Measurements from ENCODE around the gene PRPSAP2. TPM values are rescaled to one million over a fixed set of nuclear protein-coding genes. Genes with fewer than 3 reads are reported as not detected.
A peak's percentile ranks its signal among the peaks of the same experiment; 100 is the strongest.

Gene PRPSAP2
- polyA plus RNA-seq, 1 donor (not counting 4 experiments of a cell fraction or from before 2014, with no cell fraction given) = 39.1 TPM

GRCh38 chr17:18965530-18966236, 107.8 kb downstream of the PRPSAP2 start:
- no peak for DNase-seq (ENCODE audit: low read depth, low spot score)
- no peak for FAIRE-seq
- H3K27ac ChIP-seq (ENCODE audit: control insufficient read depth, insufficient read depth, low read length) = no peak overlapping the region
- H4K20me1 ChIP-seq (ENCODE audit: control insufficient read depth, extremely low read depth, insufficient read depth, low read length) = peaks cover 2% of the 10 kb centered on the region
- no peak overlapping the region for H3K4me2 ChIP-seq (ENCODE audit: control insufficient read depth, extremely low read depth, insufficient read depth, low read depth, low read length)
- peaks cover 10% of the 10 kb centered on the region for H3K9me1 ChIP-seq (ENCODE audit: control insufficient read depth, extremely low read depth, insufficient read depth, low read length)
- H3K9me3 ChIP-seq (ENCODE audit: control insufficient read depth, low read depth, low read length) = no peaks in the 10 kb centered on the region
- peaks cover 0 to 15% of the 10 kb centered on the region in 2 experiments for H3K36me3 ChIP-seq (ENCODE audit: control insufficient read depth in 2 of 2, extremely low read depth in 1 of 2, insufficient read depth in 2 of 2, low read length in 2 of 2)
- H3K4me3 ChIP-seq (ENCODE audit: control insufficient read depth in 2 of 3, extremely low read depth in 1 of 3, insufficient read depth in 2 of 3, low read depth in 1 of 3, low read length in 3 of 3) = no peak overlapping the region
- no peaks in the 10 kb centered on the region for H3K27me3 ChIP-seq (ENCODE audit: control insufficient read depth, extremely low read depth, insufficient read depth, low read length)
- TF ChIP-seq EZH2 (IDR thresholded peaks at IDR 0.05; ENCODE audit: low read length) = no peak
- TF ChIP-seq, protein P1, sequence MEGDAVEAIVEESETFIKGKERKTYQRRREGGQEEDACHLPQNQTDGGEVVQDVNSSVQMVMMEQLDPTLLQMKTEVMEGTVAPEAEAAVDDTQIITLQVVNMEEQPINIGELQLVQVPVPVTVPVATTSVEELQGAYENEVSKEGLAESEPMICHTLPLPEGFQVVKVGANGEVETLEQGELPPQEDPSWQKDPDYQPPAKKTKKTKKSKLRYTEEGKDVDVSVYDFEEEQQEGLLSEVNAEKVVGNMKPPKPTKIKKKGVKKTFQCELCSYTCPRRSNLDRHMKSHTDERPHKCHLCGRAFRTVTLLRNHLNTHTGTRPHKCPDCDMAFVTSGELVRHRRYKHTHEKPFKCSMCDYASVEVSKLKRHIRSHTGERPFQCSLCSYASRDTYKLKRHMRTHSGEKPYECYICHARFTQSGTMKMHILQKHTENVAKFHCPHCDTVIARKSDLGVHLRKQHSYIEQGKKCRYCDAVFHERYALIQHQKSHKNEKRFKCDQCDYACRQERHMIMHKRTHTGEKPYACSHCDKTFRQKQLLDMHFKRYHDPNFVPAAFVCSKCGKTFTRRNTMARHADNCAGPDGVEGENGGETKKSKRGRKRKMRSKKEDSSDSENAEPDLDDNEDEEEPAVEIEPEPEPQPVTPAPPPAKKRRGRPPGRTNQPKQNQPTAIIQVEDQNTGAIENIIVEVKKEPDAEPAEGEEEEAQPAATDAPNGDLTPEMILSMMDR (optimal IDR thresholded peaks at IDR 0.05 in 1 of 3, IDR thresholded peaks at IDR 0.05 in 1 of 3, conservative IDR thresholded peaks at IDR 0.05 in 1 of 3; ENCODE audit: extremely low read depth in 1 of 3, insufficient read depth in 2 of 3, low read length in 3 of 3) = no peak
- H3K9ac ChIP-seq (ENCODE audit: control insufficient read depth, extremely low read depth, insufficient read depth, low read length) = no peak overlapping the region
- H2AFZ ChIP-seq (ENCODE audit: control insufficient read depth, low read length) = no peak overlapping the region
- H3K79me2 ChIP-seq (ENCODE audit: control insufficient read depth, insufficient read depth, low read length) = no peaks in the 10 kb centered on the region
- dilution Hi-C loops (cut with MboI; ENCODE audit: extremely low pct_ligation_motif_present, low sequenced_read_pairs) = no loop called here
- peaks cover 47% of the 10 kb centered on the region for H3K4me1 ChIP-seq (ENCODE audit: control insufficient read depth, extremely low read depth, insufficient read depth, low read length)

DNA sequence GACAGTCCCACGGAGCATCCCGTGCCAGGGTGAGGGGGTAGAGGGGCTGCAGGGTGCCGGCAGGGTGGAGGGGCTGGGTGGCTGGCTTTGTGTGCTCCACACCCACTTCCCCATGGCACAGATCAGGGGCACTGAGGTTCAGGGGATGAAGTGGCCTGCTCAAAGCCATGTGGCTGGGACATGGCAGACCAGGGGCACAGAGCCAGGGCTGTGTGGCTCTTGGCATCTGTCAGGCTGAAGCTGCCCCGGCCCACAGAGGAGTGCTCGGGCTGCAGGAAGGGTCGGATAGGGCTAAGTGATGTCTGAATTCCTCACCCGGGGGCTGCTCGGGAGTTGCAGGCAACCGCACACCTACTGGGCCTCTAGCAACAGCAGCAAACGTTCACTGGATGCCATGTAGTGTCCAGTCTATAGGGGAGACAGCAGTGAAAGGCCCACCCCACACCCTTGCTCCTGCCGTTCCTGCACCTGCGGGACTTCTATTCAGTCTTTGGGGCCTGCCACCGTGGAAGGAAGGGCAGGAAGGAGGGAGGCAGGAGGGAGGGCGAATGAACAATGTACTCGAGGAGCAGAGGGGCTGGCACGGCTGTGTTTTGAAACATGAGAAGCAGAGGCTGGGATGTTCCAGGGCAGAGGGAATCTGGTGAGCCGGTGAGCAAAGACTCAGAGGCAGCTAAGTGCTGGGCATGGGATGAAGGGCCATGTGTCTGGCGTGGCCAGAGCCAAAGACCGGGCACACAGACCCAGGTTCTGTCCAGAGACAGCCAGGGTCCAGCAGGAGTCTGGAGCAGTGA, 109.1 kb downstream of the PRPSAP2 start:
- Histone ChIP-seq H2AFZ (ENCODE audit: control insufficient read depth, low read length) (no peak overlapping the region), H3K4me1 (ENCODE audit: control insufficient read depth, extremely low read depth, insufficient read depth, low read length) (peaks cover 42% of the 10 kb centered on the region), H3K9ac (ENCODE audit: control insufficient read depth, extremely low read depth, insufficient read depth, low read length) (peak overlapping the region; percentile 33), H3K9me1 (ENCODE audit: control insufficient read depth, extremely low read depth, insufficient read depth, low read length) (peaks cover 12% of the 10 kb centered on the region), H4K20me1 (ENCODE audit: control insufficient read depth, extremely low read depth, insufficient read depth, low read length) (peaks cover 2% of the 10 kb centered on the region), H3K9me3 (ENCODE audit: control insufficient read depth, low read depth, low read length) (no peaks in the 10 kb centered on the region), H3K36me3 (ENCODE audit: control insufficient read depth in 2 of 2, extremely low read depth in 1 of 2, insufficient read depth in 2 of 2, low read length in 2 of 2) (peaks cover 8 to 28% of the 10 kb centered on the region in 2 experiments), H3K79me2 (ENCODE audit: control insufficient read depth, insufficient read depth, low read length) (peaks cover 1% of the 10 kb centered on the region), H3K27ac (ENCODE audit: control insufficient read depth, insufficient read depth, low read length) (no peak overlapping the region), H3K4me3 (ENCODE audit: control insufficient read depth in 2 of 3, extremely low read depth in 1 of 3, insufficient read depth in 2 of 3, low read depth in 1 of 3, low read length in 3 of 3) (no peak overlapping the region), H3K27me3 (ENCODE audit: control insufficient read depth, extremely low read depth, insufficient read depth, low read length) (no peaks in the 10 kb centered on the region), H3K4me2 (ENCODE audit: control insufficient read depth, extremely low read depth, insufficient read depth, low read depth, low read length) (no peak overlapping the region)
- FAIRE-seq = no peak
- no peak for TF ChIP-seq EZH2 (IDR thresholded peaks at IDR 0.05; ENCODE audit: low read length)
- TF ChIP-seq, protein P1 (optimal IDR thresholded peaks at IDR 0.05 in 1 of 3, IDR thresholded peaks at IDR 0.05 in 1 of 3, conservative IDR thresholded peaks at IDR 0.05 in 1 of 3; ENCODE audit: extremely low read depth in 1 of 3, insufficient read depth in 2 of 3, low read length in 3 of 3) = no peak
- dilution Hi-C loops (cut with MboI; ENCODE audit: extremely low pct_ligation_motif_present, low sequenced_read_pairs) = no loop called here
- no peak for DNase-seq (ENCODE audit: low read depth, low spot score)
